Activated T-cell treated with anti-CD3 and anti-CD28 coated beads, Interleukin-2, amount 50 U/mL, for 1 hour (primary cell): ENCODE data around the gene EML6.

Source experiments
- DNase-seq: peaks from one replicate; pipeline ENCODE4 v3.0.0-alpha.2; 2020

The EML6 gene

GRCh38 chr2:55012672-55013484 lies 289.4 kb downstream of the EML6 start:
- no peak for DNase-seq

DNA sequence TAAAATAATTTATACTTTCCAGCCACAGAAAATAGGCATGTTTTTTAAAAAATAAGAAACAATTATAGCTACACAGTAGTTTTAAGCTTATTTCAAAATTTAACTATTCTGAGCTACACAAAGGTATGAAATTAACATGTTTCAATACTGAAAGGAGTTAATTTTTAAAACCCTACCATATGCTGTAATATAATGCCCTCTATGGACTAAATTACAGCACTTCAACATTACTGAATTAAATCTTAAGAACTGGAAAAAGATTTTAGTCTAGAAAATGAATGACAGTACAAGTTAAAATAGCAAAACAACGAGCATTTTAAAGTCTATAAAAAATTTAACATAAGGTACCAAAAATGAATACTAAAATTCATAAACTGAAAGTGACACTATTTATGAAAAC lies 290.5 kb downstream of the EML6 start:
- DNase-seq = no peak

DNA sequence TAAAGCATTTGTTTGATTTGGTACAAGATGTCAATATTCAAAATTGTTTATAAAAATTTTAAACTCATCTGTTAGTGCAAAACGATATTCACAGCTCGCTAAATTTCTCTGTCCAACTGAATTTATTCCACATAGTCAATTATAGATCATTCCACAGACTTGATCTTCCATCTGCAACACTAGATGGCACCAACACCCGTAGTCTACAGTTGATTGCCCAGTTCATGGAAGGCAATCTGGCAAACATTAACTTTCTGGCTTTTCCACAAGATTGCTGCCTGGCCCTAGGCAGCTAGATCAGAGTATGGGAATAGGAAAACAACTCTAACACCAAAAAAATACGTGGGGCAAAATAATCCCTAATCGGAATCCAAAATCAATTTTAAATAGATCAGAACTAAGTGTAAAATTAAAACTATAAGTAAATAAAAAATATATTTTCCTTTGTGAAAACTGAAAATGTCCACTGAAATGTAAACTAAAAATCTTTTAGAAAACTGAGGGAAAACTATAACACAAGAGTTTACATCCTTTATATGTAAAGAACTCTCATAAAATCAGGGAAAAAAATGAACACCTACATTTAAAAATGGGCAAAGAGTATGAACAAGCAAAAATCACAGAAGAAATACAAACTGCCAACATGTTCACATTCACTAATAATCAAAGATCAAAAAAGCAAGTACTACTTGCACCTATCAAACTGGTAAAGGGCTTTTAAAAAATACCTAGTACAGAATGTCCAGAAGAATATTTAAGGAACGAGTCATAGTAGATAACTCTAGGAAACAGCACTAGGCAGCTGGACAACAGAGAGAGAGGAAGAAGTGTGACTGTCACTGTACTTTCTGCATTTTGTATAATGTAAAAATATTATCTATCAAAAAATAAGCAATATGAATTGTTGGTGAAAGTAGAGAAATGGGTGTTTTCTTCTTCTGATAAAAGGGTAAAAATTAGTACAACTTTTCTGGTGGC lies 291.8 kb downstream of the EML6 start:
- no peak for DNase-seq

DNA sequence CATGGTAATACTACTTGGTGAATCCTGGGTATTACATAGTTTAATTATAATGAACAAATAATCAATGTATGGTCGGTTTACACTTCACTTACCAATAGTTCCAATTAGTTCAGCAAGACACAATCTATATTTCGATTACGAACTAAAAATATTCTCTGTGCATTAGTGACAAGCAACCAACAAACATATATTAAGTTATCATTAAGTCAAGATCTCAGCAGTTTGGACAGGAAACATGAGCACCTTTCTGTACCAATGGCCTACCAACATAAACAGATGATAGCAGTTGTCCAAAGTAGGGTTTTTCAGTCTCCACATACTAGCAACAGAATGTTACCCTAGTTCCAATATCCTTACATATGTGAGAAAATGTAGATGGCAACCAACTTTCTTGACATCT lies 294.0 kb downstream of the EML6 start:
- no peak for DNase-seq

DNA sequence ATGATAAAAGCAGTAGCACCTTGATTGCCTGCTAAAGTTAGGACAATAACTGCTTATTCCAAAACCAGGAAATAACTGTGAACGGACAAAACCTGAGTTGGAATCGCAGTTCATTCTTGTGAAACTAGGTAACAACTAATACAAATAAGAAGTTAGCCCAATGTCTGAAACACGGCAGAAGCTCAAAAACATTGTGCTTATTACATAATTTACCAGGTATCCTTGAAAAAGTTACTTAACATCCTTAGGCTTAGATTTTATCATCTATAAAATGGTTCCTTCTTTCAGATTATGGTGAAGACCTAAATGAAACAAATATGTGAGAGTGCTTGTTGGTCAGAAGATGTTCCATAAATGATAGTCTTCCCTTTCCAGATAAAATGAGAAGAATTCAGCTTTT lies 294.4 kb downstream of the EML6 start:
- no peak for DNase-seq

DNA sequence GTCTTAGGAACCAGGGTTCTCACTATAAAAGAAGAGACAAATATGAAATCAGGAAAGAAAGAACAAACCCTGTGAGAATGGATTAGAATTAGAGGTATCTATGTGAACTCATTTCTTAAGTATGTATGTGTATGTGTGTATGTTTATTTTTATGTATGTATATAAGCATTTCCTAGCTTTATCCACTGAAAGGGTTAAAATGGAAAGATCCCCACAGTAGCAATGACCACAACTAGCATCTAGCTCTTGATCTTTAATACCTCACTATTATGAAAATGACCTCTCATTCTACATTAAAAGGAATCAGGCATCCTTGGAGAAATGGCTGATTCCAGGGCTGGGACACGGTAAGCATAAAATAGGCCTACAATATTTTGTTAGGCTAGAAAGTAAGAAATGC lies 295.2 kb downstream of the EML6 start:
- DNase-seq = no peak

DNA sequence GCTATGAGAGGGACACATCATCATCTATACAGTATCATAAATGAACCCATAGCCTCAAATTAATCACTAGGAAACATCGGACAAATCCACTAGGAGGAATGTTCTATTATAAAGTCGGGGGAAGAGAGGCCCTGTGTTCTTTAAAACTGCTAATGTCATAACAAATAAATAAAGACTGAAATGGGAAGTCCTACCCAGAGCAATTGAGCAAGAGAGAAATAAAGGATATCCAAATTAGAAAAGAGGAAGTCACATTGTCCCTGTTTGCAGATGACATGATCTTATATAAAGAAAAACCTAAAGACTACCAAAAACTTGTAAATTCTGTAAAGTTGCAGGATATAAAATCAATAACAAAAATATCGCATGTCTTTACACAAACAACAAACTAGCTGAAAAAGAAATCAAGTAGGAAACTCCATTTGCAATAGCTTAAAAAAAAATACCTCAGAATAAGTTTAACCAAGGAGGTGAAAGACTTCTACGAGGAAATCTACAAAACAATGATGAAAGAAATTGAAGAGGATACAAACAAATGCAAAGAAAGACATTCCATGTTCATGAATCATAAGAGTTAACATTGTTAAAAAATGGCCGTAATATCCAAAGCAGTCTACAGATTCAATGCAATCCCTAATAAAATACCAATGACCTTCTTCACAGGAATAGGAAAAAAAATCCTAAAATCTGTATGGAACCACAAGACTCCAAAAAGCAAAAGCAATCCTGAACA lies 296.2 kb downstream of the EML6 start:
- DNase-seq = no peak
